Colonic mucosa (tissue), 4 donors: ENCODE data around the gene COX14. TPM values are rescaled to one million over a fixed set of nuclear protein-coding genes. Genes with fewer than 3 reads are reported as not detected.

Source experiments
- DNase-seq: peaks from one replicate; pipeline ENCODE4 v3.0.0-alpha.2; 2020
- H3K27ac ChIP-seq: fragments of 200-600 bp; one replicate; pipeline ENCODE4 v1.8.0; 2021
- H3K27me3 ChIP-seq: fragments of 200-600 bp; one replicate; pipeline ENCODE4 v1.8.0; 2021
- H3K36me3 ChIP-seq: fragments of 200-600 bp; one replicate; pipeline ENCODE4 v1.8.0; 2021
- H3K4me1 ChIP-seq: fragments of 200-600 bp; one replicate; pipeline ENCODE4 v1.8.0; 2021; ENCODE audit warnings: mild to moderate bottlenecking
- H3K4me3 ChIP-seq: fragments of 200-600 bp; one replicate; pipeline ENCODE4 v1.8.0; 2021
- H3K9ac ChIP-seq, 2 donors: one replicate each; pipeline ENCODE4 v1.7.0; 2013; ENCODE audit warnings: control low read depth in 2 of 2, low read depth in 2 of 2, low read length in 2 of 2
- H3K9me3 ChIP-seq: fragments of 200-600 bp; one replicate; pipeline ENCODE4 v1.8.0; 2021
- CTCF ChIP-seq: fragments of 200-600 bp; IDR thresholded peaks from one replicate; pipeline ENCODE4 v1.8.0; 2022; ENCODE audit warnings: antibody characterized with exemption, mild to moderate bottlenecking
- intact Hi-C: fragments of 100-400 bp; cut with DNase I; formaldehyde crosslinking; loops from one replicate; pipeline ENCODE4 v1.14.1; 2022
- total RNA-seq, 2 donors: library from RNA; stranded (reverse); fragmentation: NEBNext Ultra II Directional in 1 of 2; extraction: Animal tissue kit (Norgen Biotek cat#: 25700) in 1 of 2; gene quantifications; one replicate each; pipeline ENCODE4 v1.2.1, GENCODE V29; 2021
- donor health status: healthy.
- donor health status: DM: no; HTN: no; CAD: no.
- donor health status: DM: no; HTN: no; CAD: no.

COX14 gene
- total RNA-seq, 2 donors from 2014 or later: 74.4 to 86.8 TPM

- intact Hi-C loops: no loop called here
- H3K9me3 ChIP-seq: no peaks in the 10 kb centered on the region
- no peak for DNase-seq
- no peak overlapping the region for H3K4me3 ChIP-seq
- no peak overlapping the region for H3K27ac ChIP-seq
- no peak overlapping the region for H3K9ac ChIP-seq
- H3K4me1 ChIP-seq: no peaks in the 10 kb centered on the region
- no peak for TF ChIP-seq CTCF
- H3K27me3 ChIP-seq: no peaks in the 10 kb centered on the region
- H3K36me3 ChIP-seq: no peaks in the 10 kb centered on the region
These were observed 7.4 kb downstream of the COX14 start for GRCh38 chr12:50119387-50119786.

GRCh38 chr12:50120521-50120920 is 8.5 kb downstream of the COX14 start:
- H3K36me3 ChIP-seq: no peaks in the 10 kb centered on the region
- no peak for DNase-seq

GRCh38 chr12:50120953-50121352 is 8.9 kb downstream of the COX14 start:
- Histone ChIP-seq H3K4me1 (no peaks in the 10 kb centered on the region), H3K36me3 (no peaks in the 10 kb centered on the region), H3K9me3 (no peaks in the 10 kb centered on the region), H3K4me3 (no peak overlapping the region), H3K27me3 (no peaks in the 10 kb centered on the region), H3K27ac (no peak overlapping the region), H3K9ac (no peak overlapping the region)
- TF ChIP-seq CTCF: no peak
- no peak for DNase-seq
- intact Hi-C loops: no loop called here

More at GRCh38 chr12:50120521-50120920, 8.5 kb downstream of the COX14 start:
- no peak overlapping the region for H3K4me3 ChIP-seq
- H3K27me3 ChIP-seq: no peaks in the 10 kb centered on the region
- H3K4me1 ChIP-seq: no peaks in the 10 kb centered on the region
- no peak overlapping the region for H3K9ac ChIP-seq
- intact Hi-C loops: no loop called here
- no peak for TF ChIP-seq CTCF
- no peaks in the 10 kb centered on the region for H3K9me3 ChIP-seq
- H3K27ac ChIP-seq: no peak overlapping the region

- no peaks in the 10 kb centered on the region for H3K27me3 ChIP-seq
- no peak overlapping the region for H3K4me3 ChIP-seq
- no peaks in the 10 kb centered on the region for H3K36me3 ChIP-seq
- H3K9me3 ChIP-seq: no peaks in the 10 kb centered on the region
- intact Hi-C loops: no loop called here
- no peak for DNase-seq
- H3K9ac ChIP-seq: no peak overlapping the region
- no peak overlapping the region for H3K27ac ChIP-seq
- TF ChIP-seq CTCF: no peak
- no peaks in the 10 kb centered on the region for H3K4me1 ChIP-seq
These were observed 9.6 kb downstream of the COX14 start for GRCh38 chr12:50121641-50122040.

GRCh38 chr12:50123203-50123602 is 11.2 kb downstream of the COX14 start:
- no peak for DNase-seq
- intact Hi-C loops: no loop called here
- no peak overlapping the region for H3K9ac ChIP-seq
- H3K27ac ChIP-seq: no peak overlapping the region
- no peaks in the 10 kb centered on the region for H3K4me1 ChIP-seq
- H3K36me3 ChIP-seq: no peaks in the 10 kb centered on the region
- no peaks in the 10 kb centered on the region for H3K27me3 ChIP-seq
- no peaks in the 10 kb centered on the region for H3K9me3 ChIP-seq
- no peak overlapping the region for H3K4me3 ChIP-seq
- TF ChIP-seq CTCF: no peak

GRCh38 chr12:50127546-50127945 is 15.5 kb downstream of the COX14 start:
- Histone ChIP-seq H3K9me3 (no peaks in the 10 kb centered on the region), H3K9ac (no peak overlapping the region), H3K27me3 (no peaks in the 10 kb centered on the region), H3K27ac (no peak overlapping the region), H3K4me1 (no peaks in the 10 kb centered on the region), H3K4me3 (no peak overlapping the region), H3K36me3 (no peaks in the 10 kb centered on the region)
- no peak for TF ChIP-seq CTCF
- intact Hi-C loops: no loop called here
- no peak for DNase-seq
